Measurements from ENCODE around the gene SMU1. TPM values are rescaled to one million over a fixed set of nuclear protein-coding genes. Genes with fewer than 3 reads are reported as not detected.

The SMU1 gene
- total and polyA plus RNA-seq, 12 donors, result 5.8 to 18.5 (median 16.7) TPM

- Histone ChIP-seq H3K4me1 (peaks cover 11 to 64% (median 54%) of the 10 kb centered on the region in 9 donors), H3K9me3 (no peaks in the 10 kb centered on the region)
- 0% methylated on average over 55 to 61 of the region's 61 CpGs for WGBS, 2 donors
Observed at GRCh38 chr9:33024966-33025571, 51.4 kb downstream of the SMU1 start, which contains the start of gene DNAJA1. Gene DNAJA1 (plus strand): TSS chr9:33025273. CDS start chr9:33026485, 1,212 bp downstream.

GRCh38 chr9:33024126-33024965, 52.1 kb downstream of the SMU1 start:
- H3K27me3 ChIP-seq, result no peaks in the 10 kb centered on the region
- ATAC-seq (peak in 7 of 8 donors; percentile 8 to 33 (median 22)), DNase-seq (no peak)
- H3K27ac ChIP-seq, result peak overlapping the region; percentile 97 to 100 (median 99)
- WGBS, 2 donors, result 15 to 17% methylated on average over 32 to 33 of the region's 33 CpGs
- no peak for TF ChIP-seq CTCF (IDR thresholded peaks at IDR 0.05)
- peaks cover 11 to 59% (median 47%) of the 10 kb centered on the region in 9 donors for H3K4me1 ChIP-seq
- intact Hi-C loops (cut with DNase I), result loop anchor here in 2 of 10 donors (2.0 kb wide), 2 partner anchors 20 to 24 kb away; partner anchors contain the start of gene APTX (in 1 of the 2)
- H3K4me3 ChIP-seq, result peak overlapping the region; percentile 73 to 100 (median 94)
- H3K9me3 ChIP-seq, result no peaks in the 10 kb centered on the region
- peaks cover 0 to 48% (median 18%) of the 10 kb centered on the region in 9 donors for H3K36me3 ChIP-seq

More at GRCh38 chr9:33024966-33025571, 51.4 kb downstream of the SMU1 start, which contains the start of gene DNAJA1:
- H3K36me3 ChIP-seq, result peaks cover 0 to 49% (median 20%) of the 10 kb centered on the region in 9 donors
- peak within 1 kb of the TSS; percentile 97 to 100 (median 99) for H3K27ac ChIP-seq
- H3K4me3 ChIP-seq, result peak within 1 kb of the TSS; percentile 73 to 100 (median 94)
- H3K27me3 ChIP-seq, result no peaks in the 10 kb centered on the region
- intact Hi-C loops (cut with DNase I), result loop anchor here in 3 of 10 donors (1.0 to 2.0 kb wide), 3 partner anchors 20 to 24 kb away; partner anchors contain the start of gene APTX (in 2 of the 3)
- peak; percentile 97 to 98 (median 98) for ATAC-seq
- no peak for TF ChIP-seq CTCF (IDR thresholded peaks at IDR 0.05)
- peak; percentile 94 to 96 for DNase-seq

- intact Hi-C loops (cut with DNase I), result loop anchor here in 2 of 10 donors (2.0 kb wide), 2 partner anchors 21 to 23 kb away; partner anchors contain the start of gene APTX (in 1 of the 2)
- WGBS, 2 donors, result 95 to 97% methylated on average over 4 of the region's 4 CpGs
- TF ChIP-seq CTCF (IDR thresholded peaks at IDR 0.05), result no peak
- Histone ChIP-seq H3K9me3 (no peaks in the 10 kb centered on the region), H3K4me3 (peak overlapping the region in 6 of 10 donors; percentile 86 to 100 (median 95)), H3K27ac (peak overlapping the region in 8 of 10 donors; percentile 97 to 100 (median 99)), H3K4me1 (peaks cover 7 to 52% (median 40%) of the 10 kb centered on the region in 9 donors), H3K27me3 (no peaks in the 10 kb centered on the region), H3K36me3 (peaks cover 0 to 41% (median 17%) of the 10 kb centered on the region in 9 donors)
- ATAC-seq, result no peak
- DNase-seq, result no peak
Observed at GRCh38 chr9:33023661-33024060, 52.8 kb downstream of the SMU1 start.

DNA sequence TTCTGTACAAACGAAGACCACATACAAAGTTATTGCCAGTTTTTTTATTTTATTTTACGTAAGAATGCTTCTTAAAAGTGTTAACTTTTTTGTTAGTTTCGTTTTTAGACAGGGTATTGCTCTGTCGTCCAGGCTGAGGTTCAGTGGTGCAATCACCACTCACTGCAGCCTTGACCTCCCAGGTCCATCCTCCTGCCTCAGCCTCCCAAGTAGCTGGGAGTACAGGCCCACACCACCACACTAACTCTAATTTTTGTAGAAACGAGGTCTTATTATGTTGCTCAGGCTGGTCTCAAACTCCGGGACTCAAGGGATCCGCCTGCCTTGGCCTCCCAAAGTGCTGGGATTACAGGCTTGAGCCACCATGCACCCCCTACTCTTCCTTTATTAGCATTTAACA, 53.7 kb downstream of the SMU1 start:
- TF ChIP-seq CTCF (IDR thresholded peaks at IDR 0.05), result no peak
- DNase-seq, result no peak
- peak overlapping the region in 1 of 10 donors; percentile 9 for H3K27ac ChIP-seq
- peaks cover 6 to 43% (median 31%) of the 10 kb centered on the region in 9 donors for H3K4me1 ChIP-seq
- H3K36me3 ChIP-seq, result peaks cover 0 to 32% (median 11%) of the 10 kb centered on the region in 9 donors
- no peaks in the 10 kb centered on the region for H3K27me3 ChIP-seq
- no peak for ATAC-seq
- H3K4me3 ChIP-seq, result no peak overlapping the region
- H3K9me3 ChIP-seq, result no peaks in the 10 kb centered on the region
- intact Hi-C loops (cut with DNase I), result no loop called here
- 91% methylated on average over 7 of the region's 7 CpGs for WGBS, 2 donors

All from heart right ventricle (tissue), 16 donors.